DMS114 treated with DMSO at 0.1 percent for 48 hours (cell line): ENCODE measurements around the gene TFIP11.

ENCODE experiments used
- DNase-seq: peaks from one replicate; lab custom pipeline; 2025; ENCODE audit not compliant: unreplicated experiment; lab: John Stamatoyannopoulos, UW

TFIP11 gene

GRCh38 chr22:26512149-26512793 is at the start of gene TFIP11:
Gene TFIP11, minus strand, starts transcription at chr22:26512473. Its CDS starts 2,201 bp downstream, at chr22:26510272.
- peak; percentile 80 for DNase-seq

- no peak for DNase-seq
Observed at GRCh38 chr22:26561756-26562417, 49.6 kb upstream of the TFIP11 start.

GRCh38 chr22:26559961-26560575 is 47.8 kb upstream of the TFIP11 start:
- DNase-seq = no peak

- DNase-seq = no peak
Observed at GRCh38 chr22:26558248-26558895, 46.1 kb upstream of the TFIP11 start.

- no peak for DNase-seq
Observed at GRCh38 chr22:26556904-26557303, 44.6 kb upstream of the TFIP11 start.

- DNase-seq = no peak
Observed at GRCh38 chr22:26555478-26555877, 43.2 kb upstream of the TFIP11 start.

- no peak for DNase-seq
Observed at GRCh38 chr22:26554956-26555355, 42.7 kb upstream of the TFIP11 start.

- peak; percentile 6 for DNase-seq
Observed at GRCh38 chr22:26553056-26553752, 40.9 kb upstream of the TFIP11 start.

GRCh38 chr22:26552466-26552865 is 40.2 kb upstream of the TFIP11 start:
- DNase-seq = no peak

- DNase-seq = no peak
Observed at GRCh38 chr22:26551568-26551967, 39.3 kb upstream of the TFIP11 start.

GRCh38 chr22:26550498-26551033 is 38.3 kb upstream of the TFIP11 start:
- no peak for DNase-seq

- DNase-seq = no peak
Observed at GRCh38 chr22:26549902-26550497, 37.7 kb upstream of the TFIP11 start.

GRCh38 chr22:26548984-26549383 is 36.7 kb upstream of the TFIP11 start:
- no peak for DNase-seq

- DNase-seq = no peak
Observed at GRCh38 chr22:26548303-26548702, 36.0 kb upstream of the TFIP11 start.

GRCh38 chr22:26547837-26548236 is 35.6 kb upstream of the TFIP11 start:
- no peak for DNase-seq

GRCh38 chr22:26547426-26547825 is 35.2 kb upstream of the TFIP11 start:
- DNase-seq = no peak

- DNase-seq = no peak
Observed at GRCh38 chr22:26546282-26546681, 34.0 kb upstream of the TFIP11 start.

GRCh38 chr22:26545827-26546226 is 33.6 kb upstream of the TFIP11 start:
- no peak for DNase-seq

GRCh38 chr22:26545385-26545784 is 33.1 kb upstream of the TFIP11 start:
- no peak for DNase-seq

GRCh38 chr22:26544489-26544888 is 32.2 kb upstream of the TFIP11 start:
- no peak for DNase-seq

GRCh38 chr22:26542831-26543230 is 30.6 kb upstream of the TFIP11 start:
- no peak for DNase-seq
